Measurements from ENCODE around the gene GPHN. TPM values are rescaled to one million over a fixed set of nuclear protein-coding genes. Genes with fewer than 3 reads are reported as not detected.

The GPHN gene
- total RNA-seq, 4 donors from 2014 or later = 10.7 to 47.0 (median 28.2) TPM

DNA sequence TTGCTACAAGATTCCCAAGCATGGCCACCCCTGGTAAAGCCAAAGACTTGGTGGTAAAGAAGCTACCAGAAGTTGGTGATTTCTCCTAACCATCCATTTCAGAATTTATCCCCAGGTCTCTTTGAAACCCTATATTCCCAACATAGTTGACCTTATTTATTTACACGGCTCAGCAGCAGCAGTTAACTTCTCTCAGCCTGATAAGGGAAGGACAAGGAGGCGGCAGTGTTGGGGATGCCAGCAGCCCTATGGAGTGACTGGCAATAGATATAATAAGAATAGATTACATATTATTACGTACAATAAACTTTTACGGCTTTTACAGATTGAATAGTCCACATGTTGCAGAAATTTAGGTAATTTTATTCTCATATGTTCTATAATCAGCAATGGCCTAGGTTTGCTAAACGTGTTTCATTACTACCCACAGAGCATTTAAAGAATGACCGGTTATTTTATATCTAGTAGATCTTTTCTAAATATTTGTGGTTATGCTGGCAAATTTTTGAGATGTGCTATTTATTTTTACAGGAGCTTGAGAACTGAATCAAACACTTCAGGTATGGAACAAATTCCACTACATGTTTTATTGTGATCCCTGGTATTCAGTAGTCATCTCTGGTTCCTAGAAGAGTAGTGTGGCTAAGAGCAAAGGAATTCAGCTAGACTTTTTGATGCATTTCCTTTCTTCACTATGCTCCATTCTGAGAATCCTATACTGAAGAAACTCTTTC lies 713.5 kb downstream of the GPHN start:
- Histone ChIP-seq H3K9me3 (no peaks in the 10 kb centered on the region), H3K27ac (no peak overlapping the region), H3K27me3 (no peaks in the 10 kb centered on the region), H3K4me1 (peaks cover 0 to 6% (median 0%) of the 10 kb centered on the region in 4 donors), H3K36me3 (no peaks in the 10 kb centered on the region), H3K4me3 (no peak overlapping the region)
- TF ChIP-seq, protein P1, sequence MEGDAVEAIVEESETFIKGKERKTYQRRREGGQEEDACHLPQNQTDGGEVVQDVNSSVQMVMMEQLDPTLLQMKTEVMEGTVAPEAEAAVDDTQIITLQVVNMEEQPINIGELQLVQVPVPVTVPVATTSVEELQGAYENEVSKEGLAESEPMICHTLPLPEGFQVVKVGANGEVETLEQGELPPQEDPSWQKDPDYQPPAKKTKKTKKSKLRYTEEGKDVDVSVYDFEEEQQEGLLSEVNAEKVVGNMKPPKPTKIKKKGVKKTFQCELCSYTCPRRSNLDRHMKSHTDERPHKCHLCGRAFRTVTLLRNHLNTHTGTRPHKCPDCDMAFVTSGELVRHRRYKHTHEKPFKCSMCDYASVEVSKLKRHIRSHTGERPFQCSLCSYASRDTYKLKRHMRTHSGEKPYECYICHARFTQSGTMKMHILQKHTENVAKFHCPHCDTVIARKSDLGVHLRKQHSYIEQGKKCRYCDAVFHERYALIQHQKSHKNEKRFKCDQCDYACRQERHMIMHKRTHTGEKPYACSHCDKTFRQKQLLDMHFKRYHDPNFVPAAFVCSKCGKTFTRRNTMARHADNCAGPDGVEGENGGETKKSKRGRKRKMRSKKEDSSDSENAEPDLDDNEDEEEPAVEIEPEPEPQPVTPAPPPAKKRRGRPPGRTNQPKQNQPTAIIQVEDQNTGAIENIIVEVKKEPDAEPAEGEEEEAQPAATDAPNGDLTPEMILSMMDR (IDR thresholded peaks at IDR 0.05) = no peak
- TF ChIP-seq POLR2A (IDR thresholded peaks at IDR 0.05) = no peak
- DNase-seq = peak in 1 of 3 donors; percentile 58

DNA sequence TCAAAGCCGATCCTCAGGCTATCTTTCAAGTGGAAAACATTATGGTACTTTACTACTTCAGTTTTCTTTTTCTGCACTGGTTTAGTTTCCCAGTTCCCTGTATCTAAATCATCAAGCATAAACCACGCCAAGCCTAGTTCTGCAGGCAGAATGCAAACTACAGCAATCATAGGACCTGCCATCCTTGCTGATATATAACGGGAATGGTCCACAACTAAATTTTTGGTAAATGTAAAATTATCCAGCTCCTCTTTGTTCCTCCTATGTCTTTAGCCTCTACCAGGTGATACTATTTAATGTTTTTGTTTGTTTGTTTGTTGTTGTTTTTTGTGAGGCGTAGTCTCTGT lies 714.0 kb downstream of the GPHN start:
- TF ChIP-seq, protein P1 (IDR thresholded peaks at IDR 0.05) = no peak
- no peak for TF ChIP-seq POLR2A (IDR thresholded peaks at IDR 0.05)

GRCh38 chr14:67225523-67225922 lies 717.6 kb downstream of the GPHN start:
- Histone ChIP-seq H3K4me1 (peaks cover 0 to 6% (median 0%) of the 10 kb centered on the region in 4 donors), H3K27ac (no peak overlapping the region), H3K36me3 (no peaks in the 10 kb centered on the region), H3K27me3 (no peaks in the 10 kb centered on the region), H3K9me3 (no peaks in the 10 kb centered on the region), H3K4me3 (no peak overlapping the region)
- no peak for DNase-seq
- TF ChIP-seq POLR2A (IDR thresholded peaks at IDR 0.05) = no peak
- TF ChIP-seq, protein P1 (IDR thresholded peaks at IDR 0.05) = no peak

More for the DNA sequence above, 714.0 kb downstream of the GPHN start:
- peaks cover 0 to 6% (median 0%) of the 10 kb centered on the region in 4 donors for H3K4me1 ChIP-seq
- no peaks in the 10 kb centered on the region for H3K27me3 ChIP-seq
- H3K9me3 ChIP-seq = no peaks in the 10 kb centered on the region
- no peaks in the 10 kb centered on the region for H3K36me3 ChIP-seq
- no peak for DNase-seq
- no peak overlapping the region for H3K27ac ChIP-seq
- no peak overlapping the region for H3K4me3 ChIP-seq

- no peaks in the 10 kb centered on the region for H3K9me3 ChIP-seq
- H3K36me3 ChIP-seq = no peaks in the 10 kb centered on the region
- no peak overlapping the region for H3K27ac ChIP-seq
- TF ChIP-seq POLR2A (IDR thresholded peaks at IDR 0.05) = no peak
- TF ChIP-seq, protein P1 (IDR thresholded peaks at IDR 0.05) = no peak
- H3K4me1 ChIP-seq = no peaks in the 10 kb centered on the region
- no peak overlapping the region for H3K4me3 ChIP-seq
- H3K27me3 ChIP-seq = no peaks in the 10 kb centered on the region
- no peak for DNase-seq
Observed at GRCh38 chr14:67228325-67228984, 720.5 kb downstream of the GPHN start.

Other genes with a start within 250 kb of the GPHN start
- gene CCDC196, start 21.8 kb upstream of the GPHN start, total RNA-seq = not detected

Measured in Peyer's patch (tissue), 4 donors.